Raji (cell line): ENCODE measurements around the gene NSUN6.

Experiments used
- POLR2A ChIP-seq: IDR thresholded peaks from 2 replicates; pipeline ENCODE4 v1.6.1; 2011; ENCODE audit warnings: low read depth, low read length, control low read depth; ENCODE audit not compliant: insufficient read depth

The NSUN6 gene

DNA sequence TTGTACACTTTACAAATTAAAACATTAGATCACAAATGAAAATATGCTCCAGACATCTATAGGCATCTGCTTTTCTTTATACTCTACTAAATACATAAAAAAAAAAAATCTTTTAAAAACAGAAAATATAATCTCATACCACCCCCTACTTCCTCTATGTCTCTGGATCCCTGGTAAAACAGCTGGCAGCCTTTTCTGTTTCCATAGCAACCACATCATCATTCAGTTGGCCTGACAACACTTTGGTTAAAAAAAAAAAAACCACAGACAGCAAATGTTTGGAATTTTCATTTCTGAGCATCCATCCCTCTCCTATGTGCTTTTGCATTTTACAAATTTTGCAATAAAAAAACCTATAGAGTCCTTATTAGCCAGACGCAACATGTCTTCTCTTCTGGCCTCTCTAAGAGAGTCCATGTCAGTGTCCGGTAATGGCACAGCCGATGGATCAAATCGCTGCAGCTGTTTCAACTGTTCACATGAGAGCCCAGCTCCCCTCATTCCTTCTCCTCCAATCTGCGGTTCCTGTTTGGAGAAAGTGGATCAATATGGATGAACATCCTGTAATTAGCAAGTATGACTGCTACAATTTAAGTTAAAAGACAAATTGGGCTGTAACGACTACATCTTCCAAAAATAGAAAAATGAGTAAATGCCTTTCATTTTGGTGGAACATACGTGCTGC, 105.6 kb downstream of the NSUN6 start:
- TF ChIP-seq POLR2A, result no peak

DNA sequence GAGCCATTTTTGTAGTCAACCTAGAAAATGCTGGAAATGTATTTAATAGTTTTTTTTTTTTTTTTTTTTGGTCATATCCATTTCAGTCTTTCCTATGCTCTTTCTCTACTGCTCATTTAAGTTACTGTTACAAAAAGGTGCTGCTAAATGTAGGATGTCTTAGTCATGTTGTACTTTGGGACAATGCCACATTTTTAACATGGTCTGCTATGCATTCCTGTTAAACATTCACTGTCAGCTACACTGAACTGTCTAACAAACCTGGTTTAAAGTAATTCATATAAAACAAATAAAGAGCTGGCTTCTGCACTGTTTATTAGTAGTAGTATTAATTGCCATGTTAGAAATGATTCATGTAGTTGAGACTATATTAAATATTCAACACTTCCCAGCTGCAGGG, 108.6 kb downstream of the NSUN6 start:
- TF ChIP-seq POLR2A, result no peak

DNA sequence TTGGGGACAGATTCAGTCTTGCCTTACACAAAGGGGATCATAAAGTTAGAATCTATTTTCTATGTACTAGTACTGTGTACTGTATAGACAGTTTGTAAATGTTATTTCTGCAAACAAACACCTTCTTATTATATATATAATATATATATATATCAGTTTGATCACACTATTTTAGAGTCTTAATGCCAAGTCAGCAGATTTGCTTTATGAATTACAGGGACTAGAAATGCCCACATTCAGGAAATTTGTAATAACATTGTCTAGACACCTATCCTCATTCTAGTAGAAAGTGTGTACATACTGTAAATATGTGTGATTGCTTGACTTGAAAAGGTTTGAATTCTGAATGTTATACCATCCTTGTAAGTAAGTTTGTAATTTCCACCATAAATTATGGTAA, 111.2 kb downstream of the NSUN6 start:
- TF ChIP-seq POLR2A, result no peak

DNA sequence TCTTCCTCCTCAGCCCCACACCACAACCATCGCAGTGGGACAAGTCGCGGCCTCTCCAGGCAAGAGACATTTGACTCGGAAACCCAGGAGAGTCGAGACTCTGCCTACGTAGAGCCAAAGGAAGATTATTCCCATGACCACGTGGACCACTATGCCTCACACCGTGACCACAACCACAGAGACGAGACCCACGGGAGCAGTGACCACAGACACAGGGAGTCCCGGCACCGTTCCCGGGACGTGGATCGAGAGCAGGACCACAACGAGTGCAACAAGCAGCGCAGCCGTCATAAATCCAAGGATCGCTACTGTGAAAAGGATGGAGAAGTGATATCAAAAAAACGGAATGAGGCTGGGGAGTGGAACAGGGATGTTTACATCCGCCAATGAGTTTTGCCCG, 112.1 kb downstream of the NSUN6 start:
- no peak for TF ChIP-seq POLR2A

DNA sequence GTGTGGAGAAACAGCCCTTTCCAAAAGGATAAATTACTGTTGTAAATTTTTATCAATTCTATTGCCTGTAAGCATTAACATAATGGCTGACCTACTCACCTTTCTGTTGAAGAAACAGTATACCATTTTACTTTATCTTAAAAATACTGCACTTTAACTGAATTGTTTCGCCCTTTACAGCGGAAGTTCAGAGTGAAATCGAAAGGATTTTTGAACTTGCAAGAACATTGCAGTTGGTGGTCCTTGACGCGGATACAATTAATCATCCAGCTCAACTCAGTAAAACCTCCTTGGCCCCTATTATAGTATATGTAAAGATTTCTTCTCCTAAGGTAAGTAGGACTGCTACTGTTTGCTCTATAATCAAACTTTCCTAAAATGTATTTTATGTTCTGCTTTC, 117.5 kb downstream of the NSUN6 start:
- no peak for TF ChIP-seq POLR2A

DNA sequence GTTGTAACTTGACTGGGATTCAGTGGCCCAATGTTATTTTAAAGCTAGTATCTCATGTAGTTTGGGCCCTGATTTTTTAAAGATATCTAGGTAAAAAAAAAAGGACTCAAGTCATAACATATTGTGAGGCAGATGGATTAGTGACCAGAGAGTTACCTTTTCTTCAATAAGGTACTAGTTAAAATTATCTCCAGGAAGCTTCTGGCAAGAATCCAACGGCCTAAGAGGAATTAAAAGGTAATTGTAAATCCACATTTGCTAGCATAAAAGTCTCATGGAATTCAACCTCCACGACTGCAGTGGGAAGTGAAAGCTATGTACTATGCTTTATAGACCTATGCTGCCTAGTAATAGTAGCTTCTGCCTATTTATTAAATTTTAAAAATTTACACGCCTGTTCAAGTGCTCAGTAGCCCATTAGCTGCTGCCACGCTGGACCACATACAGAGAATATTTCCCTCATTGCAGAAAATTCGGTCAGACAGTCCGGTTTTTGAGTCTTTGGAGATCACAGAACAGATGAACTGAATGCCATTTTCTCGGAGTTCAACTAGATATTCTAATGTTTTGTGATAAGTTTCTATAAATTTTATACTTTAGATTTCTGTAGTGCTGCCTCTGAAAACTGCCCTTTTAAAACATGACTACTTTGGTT, 118.4 kb downstream of the NSUN6 start:
- TF ChIP-seq POLR2A, result no peak

DNA sequence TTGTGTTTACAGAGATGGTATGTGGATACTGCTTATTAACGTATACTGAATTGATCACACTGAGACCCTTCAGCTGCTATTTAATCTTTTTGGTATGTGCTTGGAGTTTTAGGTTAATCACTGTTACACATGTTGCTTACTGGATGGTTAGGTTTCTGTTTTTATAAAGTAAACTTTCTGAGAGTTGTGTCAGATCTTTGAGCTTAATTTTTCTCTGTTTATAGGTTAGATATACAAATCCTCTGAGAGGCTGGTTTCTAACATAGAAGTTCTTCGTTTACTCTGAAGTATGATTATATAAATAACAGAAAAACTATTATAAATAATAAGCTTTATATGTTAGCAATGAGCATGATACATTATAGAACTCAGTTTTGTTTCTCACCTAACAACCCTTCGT, 123.1 kb downstream of the NSUN6 start:
- TF ChIP-seq POLR2A, result no peak

DNA sequence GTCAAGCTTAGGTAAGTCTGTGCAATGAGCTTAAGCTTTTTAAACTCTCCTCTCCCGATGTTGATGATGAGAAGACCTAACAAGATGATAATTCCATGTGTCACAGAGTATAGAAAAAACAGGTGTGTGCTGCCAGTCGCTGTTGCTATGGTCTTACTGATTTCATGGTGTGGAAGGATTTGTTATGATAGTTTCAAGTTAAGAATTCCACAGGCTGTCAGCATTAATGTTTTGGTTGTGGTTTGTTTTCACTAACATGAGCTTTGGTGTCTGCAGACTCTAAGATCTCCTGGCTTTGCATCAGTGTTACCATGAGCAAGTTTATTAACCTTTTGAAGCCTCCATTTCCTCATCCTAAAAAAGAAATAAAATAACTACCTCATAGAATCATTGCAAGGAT, 123.7 kb downstream of the NSUN6 start:
- no peak for TF ChIP-seq POLR2A

DNA sequence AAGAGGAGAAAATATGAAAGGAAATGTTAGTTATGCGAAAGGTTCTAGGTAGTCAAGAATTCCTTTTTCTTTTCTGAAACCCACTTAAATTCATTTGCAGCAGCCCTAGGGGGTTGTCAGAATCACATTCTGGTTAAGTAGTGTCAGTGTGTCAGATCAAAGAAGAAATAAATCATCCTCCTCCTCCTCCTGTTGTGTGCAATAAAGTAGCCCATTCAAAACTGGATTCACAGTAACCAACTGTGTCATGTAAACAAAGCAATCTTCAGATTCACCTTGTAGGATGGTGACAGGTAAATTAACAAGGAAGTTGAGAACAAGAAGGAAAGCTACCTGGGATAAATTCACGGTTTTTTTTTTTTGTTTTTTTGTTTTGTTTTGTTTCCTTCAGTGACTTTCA, 127.5 kb downstream of the NSUN6 start:
- TF ChIP-seq POLR2A, result no peak

DNA sequence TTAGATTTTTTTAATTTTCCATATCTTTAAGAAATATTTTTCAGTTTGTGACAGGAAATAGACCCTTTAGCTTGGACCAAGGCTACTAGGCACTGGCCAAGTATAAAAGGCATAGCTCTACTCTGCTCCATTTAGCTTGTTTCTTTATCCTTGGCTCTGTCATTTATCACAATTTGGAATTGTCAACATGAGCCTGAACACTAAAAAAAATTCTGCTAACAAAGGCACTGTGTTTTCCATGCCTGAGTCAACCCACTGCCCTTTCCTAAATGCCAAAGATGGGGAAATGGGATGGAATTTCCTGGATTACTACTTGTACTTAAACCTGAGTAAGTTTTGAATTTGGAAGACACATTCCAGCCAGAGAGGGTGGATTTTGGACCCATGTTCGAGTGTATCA, 128.4 kb downstream of the NSUN6 start:
- no peak for TF ChIP-seq POLR2A

DNA sequence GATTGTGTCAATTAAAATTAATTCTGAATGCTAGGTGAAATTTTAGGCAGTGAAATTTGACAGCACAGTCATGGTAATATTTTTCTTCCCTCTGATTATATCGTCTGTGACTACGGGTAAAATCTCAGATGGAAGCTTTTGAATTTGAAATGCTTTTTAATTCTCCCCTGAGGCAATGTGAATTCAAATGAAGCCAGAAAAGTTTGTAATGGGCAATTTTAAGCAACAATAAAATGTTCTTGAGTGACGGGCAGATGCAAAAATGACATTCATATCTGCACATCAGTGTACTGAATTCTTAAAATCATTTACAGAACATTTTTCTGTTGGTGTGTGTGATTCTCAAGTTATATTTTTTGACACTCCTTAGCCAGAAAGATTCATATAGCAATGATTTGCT, 134.5 kb downstream of the NSUN6 start:
- TF ChIP-seq POLR2A, result no peak

DNA sequence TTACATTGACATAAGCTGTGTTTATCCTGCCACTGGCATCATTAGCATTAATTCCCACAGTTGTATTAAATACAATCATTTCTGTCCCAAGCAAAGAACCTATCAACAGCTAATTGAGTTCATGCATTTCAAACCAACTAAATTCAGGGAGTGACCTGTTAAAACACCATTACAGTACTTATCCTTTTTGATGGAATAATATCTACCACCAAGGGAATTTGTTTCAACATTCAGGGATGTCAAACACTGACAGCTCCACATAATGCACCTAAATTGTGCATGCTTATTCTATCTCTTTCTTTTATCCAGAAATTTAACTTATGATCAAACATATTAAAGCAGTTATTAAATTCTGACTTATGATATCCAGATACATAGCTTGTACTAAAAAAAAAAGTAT, 136.8 kb downstream of the NSUN6 start:
- TF ChIP-seq POLR2A, result no peak

DNA sequence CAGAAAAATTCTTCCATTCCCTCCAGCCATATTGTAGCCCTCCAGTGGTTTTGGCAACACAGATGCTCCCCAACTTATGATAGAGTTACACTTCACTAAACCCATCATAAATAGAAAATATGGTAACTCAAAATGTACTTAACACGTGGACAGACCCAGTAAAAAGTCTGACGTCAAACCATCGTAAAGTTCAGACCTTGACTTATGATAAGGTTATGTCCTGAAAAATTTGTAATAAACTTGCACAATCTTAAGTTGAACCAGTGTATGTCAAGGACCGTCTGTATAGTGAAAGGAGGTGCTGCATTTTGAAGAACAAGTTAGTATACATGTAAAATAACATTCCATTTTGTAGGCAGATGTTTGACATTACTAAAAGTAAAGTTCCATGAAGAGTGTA, 142.8 kb downstream of the NSUN6 start:
- no peak for TF ChIP-seq POLR2A

DNA sequence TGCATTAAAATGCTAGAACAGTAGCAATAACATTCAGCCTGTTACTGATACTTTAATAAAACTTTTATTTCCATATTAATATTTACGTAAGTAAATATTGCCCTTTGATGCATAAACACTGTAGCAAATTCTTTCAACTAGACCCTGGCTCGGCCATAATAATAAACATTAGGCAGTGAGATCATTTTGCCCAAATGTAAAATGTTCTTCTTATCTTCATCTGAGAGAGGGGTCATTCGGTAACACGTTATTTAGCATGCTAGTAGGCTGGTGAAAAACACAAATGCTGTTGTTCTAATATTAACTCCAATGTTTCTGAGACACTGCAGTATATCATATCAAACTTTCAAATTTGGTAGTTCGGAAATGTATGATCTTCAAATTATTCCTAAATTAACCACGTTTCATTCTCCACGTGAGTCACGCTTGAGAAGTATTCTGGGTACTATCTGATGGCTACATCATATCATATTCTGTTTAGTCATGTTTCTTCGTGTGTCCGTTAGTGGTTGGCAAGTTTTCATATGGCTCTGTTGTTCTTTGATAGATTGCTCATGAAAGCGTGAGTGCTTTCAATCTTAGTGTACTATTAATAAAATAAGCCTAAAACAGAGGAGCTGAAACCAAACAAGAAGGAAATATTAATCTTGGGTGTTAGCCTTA, 145.8 kb downstream of the NSUN6 start:
- no peak for TF ChIP-seq POLR2A

DNA sequence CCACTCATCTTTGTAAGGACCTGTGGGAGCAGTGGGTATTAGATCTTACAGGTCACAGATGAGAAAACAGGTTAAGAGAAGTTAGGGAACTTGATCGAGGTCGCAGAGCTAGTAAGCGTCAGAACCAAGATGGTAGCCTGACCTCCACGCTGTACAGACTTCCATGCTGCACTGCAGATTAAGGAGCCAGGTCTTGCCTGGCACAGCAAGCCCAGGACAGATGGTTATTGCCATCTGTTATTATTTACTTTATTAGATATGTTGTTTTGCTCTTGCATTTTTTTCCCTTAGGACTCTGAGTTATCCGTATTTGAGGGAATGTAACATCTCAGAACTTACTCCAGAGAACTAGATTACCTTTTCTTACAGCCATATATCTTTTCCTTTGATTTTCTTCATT, 147.2 kb downstream of the NSUN6 start:
- TF ChIP-seq POLR2A, result no peak

DNA sequence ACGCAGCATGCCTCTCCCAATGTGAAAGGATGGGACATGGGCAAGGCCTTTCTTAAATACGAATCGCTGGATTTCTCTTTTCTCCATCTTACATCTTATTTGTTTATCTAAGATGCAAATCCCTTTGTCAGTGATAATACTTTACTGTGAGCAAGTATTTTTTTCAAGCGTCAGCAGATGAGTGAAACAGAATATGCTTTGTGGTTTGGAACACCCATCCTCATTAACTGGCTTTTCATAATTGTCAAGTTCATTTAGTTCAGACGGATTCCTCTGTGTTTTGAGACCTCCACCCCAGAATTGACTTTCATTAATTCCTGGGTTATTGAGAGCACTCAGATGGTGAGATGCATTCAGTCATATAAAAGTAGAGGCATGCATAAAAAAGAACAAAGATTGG, 149.8 kb downstream of the NSUN6 start:
- no peak for TF ChIP-seq POLR2A
